Parathyroid adenoma (tissue), 2 donors: ENCODE data around the gene GRIN2C.

ENCODE experiments used
- H2AFZ ChIP-seq: fragments of 300-600 bp; sonication (generic); one replicate; pipeline ENCODE4 v1.7.0; 2017; ENCODE audit warnings: antibody characterized with exemption, mild to moderate bottlenecking
- H3K27ac ChIP-seq: fragments of 300-600 bp; sonication (generic); one replicate; pipeline ENCODE4 v1.7.0; 2017
- H3K27me3 ChIP-seq: fragments of 300-600 bp; sonication (generic); one replicate; pipeline ENCODE4 v1.7.0; 2017; ENCODE audit warnings: low read length; ENCODE audit not compliant: control insufficient read depth, insufficient read depth
- H3K36me3 ChIP-seq: fragments of 300-600 bp; sonication (generic); one replicate; pipeline ENCODE4 v1.7.0; 2017; ENCODE audit warnings: low read length; ENCODE audit not compliant: control insufficient read depth, insufficient read depth
- H3K4me1 ChIP-seq: fragments of 300-600 bp; sonication (generic); one replicate; pipeline ENCODE4 v1.7.0; 2017; ENCODE audit warnings: control low read depth
- H3K4me2 ChIP-seq: fragments of 300-600 bp; sonication (generic); one replicate; pipeline ENCODE4 v1.7.0; 2017; ENCODE audit warnings: low read length
- H3K4me3 ChIP-seq: fragments of 300-600 bp; sonication (generic); one replicate; pipeline ENCODE4 v1.7.0; 2017; ENCODE audit warnings: low read depth, low read length
- H3K79me2 ChIP-seq: fragments of 300-600 bp; sonication (generic); one replicate; pipeline ENCODE4 v1.7.0; 2017; ENCODE audit warnings: control low read depth
- H3K9ac ChIP-seq: fragments of 300-600 bp; sonication (generic); one replicate; pipeline ENCODE4 v1.7.0; 2017; ENCODE audit warnings: mild to moderate bottlenecking
- H3K9me3 ChIP-seq: fragments of 300-600 bp; sonication (generic); one replicate; pipeline ENCODE4 v1.7.0; 2017; ENCODE audit warnings: low read length; ENCODE audit not compliant: control insufficient read depth
- TF ChIP-seq, protein P1 (sequence below): fragments of 300-600 bp; sonication (generic); IDR thresholded peaks from one replicate; pipeline ENCODE4 v1.7.0; 2017; ENCODE audit warnings: antibody characterized with exemption, mild to moderate bottlenecking
- donor health status: primary hyperparathyroidism.

GRIN2C gene

DNA sequence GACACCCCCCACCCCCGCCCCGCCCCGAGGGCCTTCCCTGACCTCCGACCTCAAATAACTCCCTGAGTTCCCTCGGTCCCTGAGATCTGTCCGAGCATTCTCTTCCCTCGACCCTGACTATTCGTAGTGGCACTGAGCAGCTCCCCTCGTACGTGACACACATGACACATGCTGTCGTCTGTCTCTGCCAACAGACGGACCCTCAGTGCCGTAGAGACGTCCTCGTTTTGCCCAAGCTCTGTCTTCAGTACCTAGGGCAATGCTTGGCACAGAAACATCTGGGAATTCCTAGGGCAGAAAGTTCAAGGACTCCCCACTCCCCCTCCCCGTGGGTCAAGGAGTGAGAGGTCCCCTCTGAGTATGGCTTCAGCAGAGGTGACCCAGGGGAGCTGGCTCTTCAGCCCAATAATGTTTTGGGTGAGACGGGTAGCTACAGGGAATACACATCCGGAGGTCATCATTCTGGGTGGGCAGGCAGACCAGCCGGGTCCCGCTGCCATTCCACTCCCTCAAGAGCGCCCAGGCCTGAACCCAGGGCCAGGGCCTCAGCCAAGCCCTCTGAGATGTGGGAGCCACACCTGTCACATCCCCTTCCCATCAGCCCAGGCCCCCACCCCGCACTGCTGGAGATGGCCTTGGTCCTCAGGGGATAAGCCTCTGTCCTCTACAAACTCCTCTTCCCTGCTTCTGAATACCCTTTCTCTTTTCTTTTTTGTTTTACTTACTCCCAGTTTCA lies 34.4 kb upstream of the GRIN2C start:
- no peak overlapping the region for H3K4me3 ChIP-seq

DNA sequence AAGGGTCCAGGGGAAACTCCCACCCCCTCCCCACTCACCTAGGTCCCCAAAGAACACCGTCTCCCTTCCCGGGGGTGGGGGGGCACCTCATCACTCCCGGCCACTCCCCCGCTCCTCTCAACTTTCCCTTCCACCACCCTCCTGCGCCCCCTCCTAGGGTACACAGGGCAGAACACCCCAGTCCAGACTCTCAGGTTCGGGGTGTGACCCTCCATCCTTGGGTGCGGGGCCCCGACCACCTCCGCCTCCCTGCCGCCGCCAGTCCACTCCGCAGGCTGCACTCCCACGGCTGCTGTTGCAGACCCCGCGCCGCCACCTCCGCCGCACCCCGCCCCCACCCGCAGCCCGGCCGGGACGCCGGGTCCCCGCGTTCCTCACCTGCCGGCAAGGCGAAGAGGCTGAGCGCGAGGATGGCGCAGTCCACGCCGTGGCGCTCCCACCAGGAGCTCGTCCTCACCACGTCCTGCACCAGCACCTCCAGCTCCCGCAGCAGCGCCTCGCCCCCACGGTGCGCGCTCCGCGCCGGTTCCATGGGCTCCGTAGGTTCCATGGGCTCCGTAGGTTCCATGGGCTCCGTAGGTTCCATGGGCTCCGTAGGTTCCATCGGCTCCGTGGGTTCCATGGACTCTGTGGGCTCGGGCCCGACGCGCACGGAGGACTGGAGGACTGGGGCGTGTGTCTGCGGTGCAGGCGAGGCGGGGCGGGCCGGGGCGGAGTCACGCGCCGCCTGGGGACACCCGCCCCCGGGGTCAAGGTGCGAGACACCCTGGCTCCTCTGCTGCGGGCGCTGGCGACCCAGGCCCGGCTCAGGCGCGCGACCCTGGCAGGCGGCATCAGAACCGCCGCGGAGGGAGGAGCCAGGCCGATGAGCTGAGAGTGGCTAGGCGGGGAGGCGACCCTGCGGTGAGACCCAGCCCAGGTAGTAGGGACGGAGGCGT lies 33.6 kb upstream of the GRIN2C start, which contains the start of gene FADS6:
Gene FADS6 (minus strand): TSS at position 660 of the 938 bp plus-strand sequence. CDS start 38 bp downstream, at position 622.
- Histone ChIP-seq H3K27ac (no peak within 1 kb of the TSS), H3K4me3 (peak within 1 kb of the TSS; percentile 39), H3K9ac (no peak within 1 kb of the TSS), H3K79me2 (no peaks in the 10 kb centered on the region), H3K4me1 (no peaks in the 10 kb centered on the region), H3K36me3 (no peaks in the 10 kb centered on the region), H2AFZ (peak within 1 kb of the TSS; percentile 82), H3K9me3 (no peaks in the 10 kb centered on the region), H3K4me2 (peak within 1 kb of the TSS; percentile 52), H3K27me3 (no peaks in the 10 kb centered on the region)
- TF ChIP-seq, protein P1, sequence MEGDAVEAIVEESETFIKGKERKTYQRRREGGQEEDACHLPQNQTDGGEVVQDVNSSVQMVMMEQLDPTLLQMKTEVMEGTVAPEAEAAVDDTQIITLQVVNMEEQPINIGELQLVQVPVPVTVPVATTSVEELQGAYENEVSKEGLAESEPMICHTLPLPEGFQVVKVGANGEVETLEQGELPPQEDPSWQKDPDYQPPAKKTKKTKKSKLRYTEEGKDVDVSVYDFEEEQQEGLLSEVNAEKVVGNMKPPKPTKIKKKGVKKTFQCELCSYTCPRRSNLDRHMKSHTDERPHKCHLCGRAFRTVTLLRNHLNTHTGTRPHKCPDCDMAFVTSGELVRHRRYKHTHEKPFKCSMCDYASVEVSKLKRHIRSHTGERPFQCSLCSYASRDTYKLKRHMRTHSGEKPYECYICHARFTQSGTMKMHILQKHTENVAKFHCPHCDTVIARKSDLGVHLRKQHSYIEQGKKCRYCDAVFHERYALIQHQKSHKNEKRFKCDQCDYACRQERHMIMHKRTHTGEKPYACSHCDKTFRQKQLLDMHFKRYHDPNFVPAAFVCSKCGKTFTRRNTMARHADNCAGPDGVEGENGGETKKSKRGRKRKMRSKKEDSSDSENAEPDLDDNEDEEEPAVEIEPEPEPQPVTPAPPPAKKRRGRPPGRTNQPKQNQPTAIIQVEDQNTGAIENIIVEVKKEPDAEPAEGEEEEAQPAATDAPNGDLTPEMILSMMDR, result no peak

More for the DNA sequence above, 34.4 kb upstream of the GRIN2C start:
- Histone ChIP-seq H3K4me2 (no peak overlapping the region), H3K27ac (no peak overlapping the region), H3K9ac (no peak overlapping the region), H3K9me3 (no peaks in the 10 kb centered on the region), H3K27me3 (no peaks in the 10 kb centered on the region), H3K4me1 (no peaks in the 10 kb centered on the region), H3K36me3 (no peaks in the 10 kb centered on the region), H3K79me2 (no peaks in the 10 kb centered on the region), H2AFZ (no peak overlapping the region)
- TF ChIP-seq, protein P1, result no peak

DNA sequence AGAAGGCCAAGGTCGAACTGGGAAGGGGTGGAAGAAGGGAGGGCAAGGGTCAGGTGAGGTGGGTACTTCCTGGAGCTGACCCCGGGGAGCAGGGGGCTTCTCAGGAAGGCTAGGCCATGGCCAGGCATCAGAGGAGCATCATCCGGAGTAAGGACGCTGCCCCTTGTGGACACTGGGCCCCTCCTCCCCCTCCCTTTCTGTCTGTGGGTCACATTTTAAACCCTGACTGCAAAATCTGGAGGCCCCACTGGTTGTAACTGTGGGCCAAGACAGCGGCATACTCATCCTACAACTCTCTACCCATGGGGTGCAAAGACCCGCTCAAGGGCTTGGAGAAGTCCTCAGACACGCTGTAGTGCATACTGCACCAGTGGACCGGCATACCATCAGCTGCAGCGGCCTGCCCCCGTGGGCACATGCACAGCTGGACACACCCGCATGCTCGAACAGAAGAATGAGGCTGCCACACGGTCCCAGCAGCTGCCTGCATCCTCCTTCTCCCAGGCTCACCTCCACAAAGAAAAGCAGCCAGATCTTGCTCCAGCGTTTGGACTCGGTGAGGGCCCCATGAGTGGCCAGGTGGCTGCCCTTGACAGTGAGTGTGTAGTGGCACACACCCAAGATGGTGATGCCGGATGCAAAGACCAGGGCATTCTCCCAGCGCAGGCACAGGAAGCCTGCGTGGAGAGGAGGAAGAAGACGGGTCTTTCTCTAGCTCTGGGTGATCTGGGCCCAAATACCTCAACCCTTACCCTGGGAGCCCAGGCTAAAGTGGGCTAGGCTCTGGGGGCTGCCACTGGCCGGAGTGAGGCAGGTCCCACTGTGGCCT lies 32.5 kb upstream of the GRIN2C start:
- Histone ChIP-seq H3K4me1 (no peaks in the 10 kb centered on the region), H3K9ac (no peak overlapping the region), H3K79me2 (no peaks in the 10 kb centered on the region), H3K27ac (no peak overlapping the region), H2AFZ (no peak overlapping the region), H3K4me3 (no peak overlapping the region), H3K36me3 (no peaks in the 10 kb centered on the region), H3K4me2 (no peak overlapping the region), H3K9me3 (no peaks in the 10 kb centered on the region), H3K27me3 (no peaks in the 10 kb centered on the region)
- TF ChIP-seq, protein P1, result no peak

DNA sequence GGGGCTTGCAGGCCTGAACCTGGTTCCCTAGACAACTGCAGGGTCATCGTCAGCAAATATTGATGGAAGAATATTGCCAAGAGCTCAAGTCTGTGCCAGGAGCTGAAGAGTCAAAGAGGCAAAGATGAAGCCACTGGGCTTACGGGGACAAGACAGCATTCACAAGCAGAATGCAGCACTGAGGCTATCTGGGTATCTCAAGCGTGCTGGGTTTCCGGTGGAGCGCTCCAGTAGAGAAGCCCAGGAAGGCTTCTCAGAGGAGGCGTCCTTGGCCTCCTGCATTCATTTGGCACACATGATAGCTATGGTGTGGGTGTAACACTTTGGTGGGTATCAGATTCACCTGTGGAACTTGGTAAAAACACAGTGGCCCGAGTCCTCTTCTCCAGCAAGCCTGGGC lies 30.9 kb upstream of the GRIN2C start:
- no peak overlapping the region for H3K9ac ChIP-seq
- H3K27me3 ChIP-seq, result no peaks in the 10 kb centered on the region
- no peak overlapping the region for H3K4me2 ChIP-seq
- no peak overlapping the region for H3K4me3 ChIP-seq
- no peaks in the 10 kb centered on the region for H3K36me3 ChIP-seq
- no peaks in the 10 kb centered on the region for H3K4me1 ChIP-seq
- no peak overlapping the region for H2AFZ ChIP-seq
- H3K9me3 ChIP-seq, result no peaks in the 10 kb centered on the region
- TF ChIP-seq, protein P1, result no peak
- no peaks in the 10 kb centered on the region for H3K79me2 ChIP-seq
- no peak overlapping the region for H3K27ac ChIP-seq
